ENCODE data around the gene NUDT21.

GRCh38 chr16:56470232-56470631, 19.1 kb upstream of the NUDT21 start:
- TF ChIP-seq EZH2 (IDR thresholded peaks at IDR 0.05) (no peak), REST (IDR thresholded peaks at IDR 0.05; ENCODE audit: low read depth) (no peak), POLR2A (IDR thresholded peaks at IDR 0.05; ENCODE audit: borderline replicate concordance, extremely low read depth, insufficient read depth, insufficient read length) (no peak), POLR2AphosphoS5 (IDR thresholded peaks at IDR 0.05; ENCODE audit: low read depth, low read length) (no peak), CTCF (IDR thresholded peaks at IDR 0.05 in 2 of 3, conservative IDR thresholded peaks at IDR 0.05 in 1 of 3; ENCODE audit: borderline replicate concordance in 1 of 3, insufficient read depth in 1 of 3, low read depth in 2 of 3, low read length in 2 of 3) (no peak), EZH2phosphoT487 (IDR thresholded peaks at IDR 0.05; ENCODE audit: borderline replicate concordance) (no peak), TCF7L2 (IDR thresholded peaks at IDR 0.05; ENCODE audit: borderline replicate concordance, extremely low read depth, insufficient read depth, insufficient read length) (no peak), MAX (IDR thresholded peaks at IDR 0.05) (no peak), ZFX (IDR thresholded peaks at IDR 0.05) (no peak), SP1 (IDR thresholded peaks at IDR 0.05; ENCODE audit: low read depth) (no peak), RAD21 (IDR thresholded peaks at IDR 0.05; ENCODE audit: low read depth) (no peak), ELF1 (IDR thresholded peaks at IDR 0.05; ENCODE audit: borderline replicate concordance, low read depth) (no peak), CEBPB (IDR thresholded peaks at IDR 0.05; ENCODE audit: low read depth) (no peak), EGR1 (IDR thresholded peaks at IDR 0.05; ENCODE audit: low read depth) (no peak)

Data from HCT116 (cell line).